D721Med (cell line): ENCODE results near the gene SPDYE6.

ENCODE experiments used
- DNase-seq: peaks from one replicate; pipeline ENCODE4 v3.0.0; 2011; ENCODE audit warnings: low spot score; ENCODE audit not compliant: insufficient read length
- FAIRE-seq: peaks from 2 replicates; lab custom pipeline; 2011; peaks lifted over from hg19 to GRCh38; lab: Jason Lieb, UNC
- CTCF ChIP-seq: IDR thresholded peaks from 2 replicates; pipeline ENCODE4 v1.5.1; 2012; ENCODE audit warnings: mild to moderate bottlenecking, control low read depth; ENCODE audit not compliant: insufficient read depth; ENCODE audit errors: missing control alignments

SPDYE6 gene

GRCh38 chr7:102319671-102320070 is 36.6 kb downstream of the SPDYE6 start:
- DNase-seq: no peak
- FAIRE-seq: no peak
- TF ChIP-seq CTCF: no peak

GRCh38 chr7:102318482-102318971 is 37.7 kb downstream of the SPDYE6 start:
- no peak for TF ChIP-seq CTCF
- peak; percentile 13 for DNase-seq
- no peak for FAIRE-seq

GRCh38 chr7:102317231-102318059 is 38.8 kb downstream of the SPDYE6 start:
- TF ChIP-seq CTCF: peak; percentile 2
- DNase-seq: peak; percentile 19
- no peak for FAIRE-seq

GRCh38 chr7:102313997-102314780 is 42.1 kb downstream of the SPDYE6 start:
- DNase-seq: peak; percentile 7
- TF ChIP-seq CTCF: no peak
- FAIRE-seq: no peak

GRCh38 chr7:102312317-102312716 is 43.9 kb downstream of the SPDYE6 start:
- no peak for TF ChIP-seq CTCF
- DNase-seq (no peak), FAIRE-seq (no peak)

- no peak for FAIRE-seq
- no peak for TF ChIP-seq CTCF
- DNase-seq: peak; percentile 93
Measured at GRCh38 chr7:102310414-102310815, 45.8 kb downstream of the SPDYE6 start.
